Measurements from ENCODE around the gene GARS1. TPM values are rescaled to one million over a fixed set of nuclear protein-coding genes. Genes with fewer than 3 reads are reported as not detected.
"Not testable (repeated sequence)": the region's sequence is repeated elsewhere in the genome, so short reads cannot be mapped to it uniquely, and the experiment has no call there.

GARS1 gene
- total RNA-seq, 1 donor from 2014 or later: 367 TPM

GRCh38 chr7:30633223-30633622 lies 38.5 kb downstream of the GARS1 start:
- FAIRE-seq: no peak
- TF ChIP-seq CTCF (IDR thresholded peaks at IDR 0.05; ENCODE audit: insufficient read depth, low read length, severe bottlenecking): no peak

GRCh38 chr7:30634193-30634626 lies 39.5 kb downstream of the GARS1 start:
- no peaks in the 10 kb centered on the region for H3K27me3 ChIP-seq (ENCODE audit: control insufficient read depth, insufficient read depth, low read length)
- no peak overlapping the region for H3K4me3 ChIP-seq (ENCODE audit: low read depth, low read length)
- FAIRE-seq (no peak), DNase-seq (ENCODE audit: low read depth) (no peak)
- TF ChIP-seq CTCF (IDR thresholded peaks at IDR 0.05; ENCODE audit: insufficient read depth, low read length, severe bottlenecking): no peak
- peaks cover 30% of the 10 kb centered on the region for H3K36me3 ChIP-seq (ENCODE audit: control insufficient read depth, insufficient read depth, low read length)

More at GRCh38 chr7:30633223-30633622, 38.5 kb downstream of the GARS1 start:
- Histone ChIP-seq H3K36me3 (ENCODE audit: control insufficient read depth, insufficient read depth, low read length) (peaks cover 33% of the 10 kb centered on the region), H3K4me3 (ENCODE audit: low read depth, low read length) (no peak overlapping the region), H3K27me3 (ENCODE audit: control insufficient read depth, insufficient read depth, low read length) (no peaks in the 10 kb centered on the region)
- no peak for DNase-seq (ENCODE audit: low read depth)

GRCh38 chr7:30634634-30635201 lies 40.0 kb downstream of the GARS1 start:
- no peak for TF ChIP-seq CTCF (IDR thresholded peaks at IDR 0.05; ENCODE audit: insufficient read depth, low read length, severe bottlenecking)
- no peaks in the 10 kb centered on the region for H3K27me3 ChIP-seq (ENCODE audit: control insufficient read depth, insufficient read depth, low read length)
- FAIRE-seq (no peak), DNase-seq (ENCODE audit: low read depth) (no peak)
- H3K36me3 ChIP-seq (ENCODE audit: control insufficient read depth, insufficient read depth, low read length): peaks cover 27% of the 10 kb centered on the region
- no peak overlapping the region for H3K4me3 ChIP-seq (ENCODE audit: low read depth, low read length)

GRCh38 chr7:30635798-30636197 lies 41.1 kb downstream of the GARS1 start:
- Histone ChIP-seq H3K36me3 (ENCODE audit: control insufficient read depth, insufficient read depth, low read length) (peaks cover 26% of the 10 kb centered on the region), H3K4me3 (ENCODE audit: low read depth, low read length) (no peak overlapping the region), H3K27me3 (ENCODE audit: control insufficient read depth, insufficient read depth, low read length) (no peaks in the 10 kb centered on the region)
- FAIRE-seq (no peak), DNase-seq (ENCODE audit: low read depth) (no peak)
- no peak for TF ChIP-seq CTCF (IDR thresholded peaks at IDR 0.05; ENCODE audit: insufficient read depth, low read length, severe bottlenecking)

- not testable (repeated sequence) for FAIRE-seq; DNase-seq (ENCODE audit: low read depth)
Observed at GRCh38 chr7:30642322-30642721, 47.6 kb downstream of the GARS1 start.

GRCh38 chr7:30642789-30643188 lies 48.1 kb downstream of the GARS1 start:
- DNase-seq (ENCODE audit: low read depth): no peak
- no peaks in the 10 kb centered on the region for H3K27me3 ChIP-seq (ENCODE audit: control insufficient read depth, insufficient read depth, low read length)
- no peak overlapping the region for H3K4me3 ChIP-seq (ENCODE audit: low read depth, low read length)
- no peaks in the 10 kb centered on the region for H3K36me3 ChIP-seq (ENCODE audit: control insufficient read depth, insufficient read depth, low read length)
- no peak for TF ChIP-seq CTCF (IDR thresholded peaks at IDR 0.05; ENCODE audit: insufficient read depth, low read length, severe bottlenecking)
- FAIRE-seq: no peak

More at GRCh38 chr7:30642322-30642721, 47.6 kb downstream of the GARS1 start:
- not testable (repeated sequence) for H3K4me3 ChIP-seq (ENCODE audit: low read depth, low read length); H3K36me3 ChIP-seq (ENCODE audit: control insufficient read depth, insufficient read depth, low read length); H3K27me3 ChIP-seq (ENCODE audit: control insufficient read depth, insufficient read depth, low read length)

Data from bronchial epithelial cell (primary cell).